GM12873 (cell line): ENCODE results near the gene BLOC1S4.

Experiments
- TF ChIP-seq, protein P1 (sequence below): IDR thresholded peaks from 2 replicates; pipeline ENCODE4 v1.5.1; 2012; ENCODE audit warnings: low read depth, mild to moderate bottlenecking, moderate library complexity, low read length, control low read depth; ENCODE audit not compliant: insufficient read depth; ENCODE audit errors: missing control alignments

The BLOC1S4 gene

DNA sequence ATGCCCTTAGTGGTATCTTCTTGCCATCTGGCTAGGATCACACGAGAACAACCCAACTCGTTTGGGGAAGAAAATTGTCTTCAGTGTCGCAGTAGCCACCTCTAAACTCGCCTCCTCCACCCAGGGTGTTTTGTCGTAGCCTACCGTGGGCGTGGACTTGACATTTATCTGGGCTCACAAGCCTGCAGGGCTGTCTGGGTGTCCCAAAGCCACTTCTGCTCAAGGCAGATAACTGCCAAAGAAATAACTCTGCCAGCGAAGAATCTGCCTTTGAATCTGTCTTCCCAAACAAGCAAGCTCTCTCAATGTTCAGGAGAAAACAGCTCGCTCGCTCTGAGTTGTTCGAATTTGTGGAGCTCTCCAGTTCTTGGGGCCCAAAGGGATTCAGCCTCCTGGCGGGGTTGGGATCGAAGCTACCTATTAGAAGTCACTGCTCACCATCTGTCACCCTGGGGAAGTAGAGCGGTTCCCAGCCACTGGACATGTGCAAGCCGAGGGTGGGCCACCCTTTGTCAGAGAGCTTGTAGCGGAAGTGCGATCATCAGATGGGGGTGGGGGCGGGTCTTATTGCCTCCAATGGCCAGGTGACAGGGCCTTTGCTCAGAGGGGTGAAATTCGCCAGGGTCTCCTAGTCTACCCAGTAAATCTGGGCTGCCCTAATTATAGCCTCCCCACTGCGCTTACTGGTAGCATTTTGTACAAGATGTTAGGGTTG is 14.8 kb downstream of the BLOC1S4 start:
- TF ChIP-seq, protein P1, sequence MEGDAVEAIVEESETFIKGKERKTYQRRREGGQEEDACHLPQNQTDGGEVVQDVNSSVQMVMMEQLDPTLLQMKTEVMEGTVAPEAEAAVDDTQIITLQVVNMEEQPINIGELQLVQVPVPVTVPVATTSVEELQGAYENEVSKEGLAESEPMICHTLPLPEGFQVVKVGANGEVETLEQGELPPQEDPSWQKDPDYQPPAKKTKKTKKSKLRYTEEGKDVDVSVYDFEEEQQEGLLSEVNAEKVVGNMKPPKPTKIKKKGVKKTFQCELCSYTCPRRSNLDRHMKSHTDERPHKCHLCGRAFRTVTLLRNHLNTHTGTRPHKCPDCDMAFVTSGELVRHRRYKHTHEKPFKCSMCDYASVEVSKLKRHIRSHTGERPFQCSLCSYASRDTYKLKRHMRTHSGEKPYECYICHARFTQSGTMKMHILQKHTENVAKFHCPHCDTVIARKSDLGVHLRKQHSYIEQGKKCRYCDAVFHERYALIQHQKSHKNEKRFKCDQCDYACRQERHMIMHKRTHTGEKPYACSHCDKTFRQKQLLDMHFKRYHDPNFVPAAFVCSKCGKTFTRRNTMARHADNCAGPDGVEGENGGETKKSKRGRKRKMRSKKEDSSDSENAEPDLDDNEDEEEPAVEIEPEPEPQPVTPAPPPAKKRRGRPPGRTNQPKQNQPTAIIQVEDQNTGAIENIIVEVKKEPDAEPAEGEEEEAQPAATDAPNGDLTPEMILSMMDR = no peak

DNA sequence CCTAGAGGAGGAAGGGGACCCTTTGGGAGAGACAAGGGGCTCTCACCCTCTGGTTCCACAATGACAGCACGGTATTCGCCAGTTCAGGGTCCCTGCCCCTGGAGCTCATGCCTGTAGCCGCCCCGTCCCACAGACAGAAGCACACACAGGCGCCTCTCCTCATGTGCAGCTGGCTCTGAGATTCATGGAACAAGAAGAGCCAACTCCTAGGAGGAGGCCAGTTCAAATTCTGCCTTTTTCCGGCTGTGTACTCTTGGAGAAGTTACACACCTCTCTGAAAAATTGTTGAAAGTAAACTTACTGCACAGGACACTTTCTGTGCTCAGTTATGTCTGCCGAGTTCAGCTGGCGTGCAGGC is 15.3 kb downstream of the BLOC1S4 start:
- TF ChIP-seq, protein P1 = no peak

DNA sequence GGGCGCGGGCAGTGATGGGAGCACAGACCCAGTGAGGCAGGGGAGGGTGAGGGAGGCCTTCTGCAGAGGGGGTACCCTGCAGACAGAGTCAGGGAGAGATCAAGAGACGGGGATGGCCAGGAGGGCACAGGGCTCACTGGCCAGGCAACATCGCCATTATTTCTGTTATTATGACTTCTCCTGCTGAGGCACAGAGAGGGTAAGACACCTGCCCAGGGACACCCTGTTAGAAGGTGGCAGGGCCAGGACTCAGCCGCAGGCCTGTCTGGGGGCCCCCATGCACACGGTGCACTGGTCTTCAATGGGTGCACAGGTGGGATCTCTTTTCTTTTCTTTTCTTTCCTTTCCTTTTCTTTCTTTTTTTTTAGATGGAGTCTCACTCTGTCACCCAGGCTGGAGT is 15.8 kb downstream of the BLOC1S4 start:
- TF ChIP-seq, protein P1 = no peak

DNA sequence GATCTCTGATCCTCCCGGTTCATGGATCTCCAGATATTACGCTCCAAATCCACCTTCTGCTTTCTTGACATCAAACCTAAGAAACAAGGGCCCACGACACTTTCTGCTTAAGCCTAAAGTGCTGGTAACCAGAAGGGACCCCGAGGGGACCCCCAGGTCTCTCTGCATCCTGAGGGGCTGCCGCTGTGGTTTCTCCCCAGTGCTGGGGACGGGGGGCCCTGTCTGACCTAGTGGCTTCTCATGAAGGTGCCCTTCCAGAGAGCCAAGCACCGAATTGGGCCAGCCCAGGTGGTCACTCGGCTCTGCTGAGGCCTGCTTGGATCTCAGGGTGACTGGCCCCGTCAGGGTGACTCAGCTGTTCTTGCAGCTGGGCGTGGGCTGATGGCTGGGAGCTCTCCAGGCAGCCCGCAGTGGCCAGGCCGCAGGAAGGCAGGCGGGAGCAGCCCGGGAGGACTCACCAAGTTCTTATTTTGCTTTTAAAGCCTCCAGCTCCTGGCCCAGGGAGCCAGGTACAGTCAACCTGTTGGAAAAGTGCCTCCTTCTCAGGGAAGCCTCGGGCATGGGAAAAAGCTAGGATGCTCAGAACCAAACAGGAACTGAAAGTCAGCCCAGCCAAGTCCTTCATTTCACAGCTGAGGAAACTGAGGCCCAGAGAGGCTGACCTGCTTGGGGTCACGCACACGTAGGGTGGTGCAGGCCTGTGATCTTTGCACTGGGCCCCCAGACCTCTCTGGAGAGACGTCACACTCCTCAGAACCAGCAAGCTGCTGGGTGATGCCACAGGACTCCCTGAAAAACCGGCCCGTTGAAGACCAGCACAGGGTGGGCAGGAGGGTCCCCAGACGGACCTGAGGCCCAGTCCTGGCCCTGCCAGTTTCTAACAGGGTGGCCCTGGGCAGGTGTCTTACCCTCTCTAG is 16.7 kb downstream of the BLOC1S4 start:
- TF ChIP-seq, protein P1 = no peak

DNA sequence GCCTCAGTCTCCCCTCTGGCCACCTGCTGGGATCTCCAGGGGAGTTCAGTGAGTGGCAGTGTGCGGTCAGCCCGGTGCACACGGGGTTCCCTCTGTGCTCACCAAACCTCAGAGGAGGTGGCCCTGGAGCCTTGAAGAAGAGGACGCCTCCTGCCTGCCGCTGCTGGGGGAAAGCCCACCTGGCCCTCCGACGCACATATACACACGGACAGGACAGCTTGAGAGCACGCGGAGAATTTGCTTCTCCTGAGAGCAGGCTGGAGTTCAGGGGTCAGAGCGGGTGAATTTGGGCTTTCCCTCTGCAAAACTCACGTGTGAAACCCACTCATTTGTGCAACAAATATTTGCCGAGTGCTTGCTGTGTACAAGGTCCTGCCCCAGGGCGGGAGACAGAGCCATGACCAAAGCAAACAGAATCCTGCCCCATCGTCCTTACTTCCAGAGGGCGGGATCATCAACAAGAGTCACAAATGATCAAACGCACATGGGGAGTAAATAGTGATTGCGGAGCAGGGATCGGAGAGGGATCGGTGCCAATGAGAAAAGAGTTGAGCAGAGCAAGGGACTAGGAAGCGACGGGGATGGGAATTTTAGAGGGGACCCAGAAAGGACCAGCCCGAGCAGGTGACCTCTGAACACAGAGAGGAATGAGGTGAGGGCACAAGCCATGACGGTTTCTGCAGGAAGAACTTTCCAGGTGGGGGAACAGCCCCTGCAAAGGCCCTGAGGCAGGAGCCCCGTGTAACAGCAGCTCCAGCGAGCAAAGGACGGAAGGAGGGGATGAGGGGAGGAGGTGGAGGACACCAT is 17.6 kb downstream of the BLOC1S4 start:
- TF ChIP-seq, protein P1 = no peak

DNA sequence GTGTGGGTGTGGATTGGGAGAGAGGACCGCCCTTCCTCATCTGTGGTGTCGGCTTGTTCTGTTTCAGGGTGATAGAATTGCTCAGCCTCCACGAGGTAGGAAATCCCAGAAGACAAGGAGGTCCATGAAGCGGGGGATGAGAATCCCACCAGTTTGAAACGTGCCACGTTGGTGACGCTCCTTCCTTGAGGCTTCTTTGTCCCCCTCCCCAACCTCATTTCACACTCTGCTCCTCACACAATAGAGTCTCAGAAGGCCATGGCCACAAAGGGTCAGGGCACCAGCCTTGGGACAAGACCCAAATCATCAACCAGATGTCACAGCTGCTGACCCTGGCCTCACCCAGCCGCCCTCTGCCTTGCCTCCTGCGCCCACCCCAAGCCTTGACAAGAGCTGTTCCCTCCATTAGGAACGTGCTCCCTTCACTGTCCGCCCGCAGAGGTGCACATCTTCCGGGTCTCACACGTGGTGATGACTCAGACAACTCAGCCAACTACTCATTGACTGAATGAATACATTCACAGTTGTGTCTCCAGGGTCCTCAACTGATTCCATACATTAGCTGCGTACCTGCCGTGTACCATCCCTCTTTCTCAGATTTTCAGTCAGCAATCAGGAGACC is 18.3 kb downstream of the BLOC1S4 start:
- TF ChIP-seq, protein P1 = no peak
